H9 (cell line): ENCODE measurements around the gene NOD1. TPM values are rescaled to one million over a fixed set of nuclear protein-coding genes. Genes with fewer than 3 reads are reported as not detected.

ENCODE experiments used
- DNase-seq: peaks from one replicate; pipeline ENCODE4 v3.0.0-alpha.2; 2017
- H2AFZ ChIP-seq: one replicate; pipeline ENCODE4 v1.6.1; 2013; ENCODE audit warnings: mild to moderate bottlenecking, low read length, control low read depth, moderate library complexity
- H2AK5ac ChIP-seq: 2 replicates; pipeline ENCODE4 v1.6.1; 2013; ENCODE audit warnings: low read length, control low read depth, mixed read lengths; ENCODE audit not compliant: insufficient read length
- H2BK120ac ChIP-seq: one replicate; pipeline ENCODE4 v1.6.1; 2013; ENCODE audit warnings: low read depth, mild to moderate bottlenecking, low read length, control low read depth, inconsistent platforms; ENCODE audit not compliant: poor library complexity, severe bottlenecking
- H2BK12ac ChIP-seq: 2 replicates; pipeline ENCODE4 v1.6.1; 2013; ENCODE audit warnings: low read length, control low read depth, mixed read lengths, low read depth; ENCODE audit not compliant: insufficient read length
- H2BK15ac ChIP-seq: 2 replicates; pipeline ENCODE4 v1.6.1; 2013; ENCODE audit warnings: low read depth, low read length, control low read depth
- H2BK20ac ChIP-seq: one replicate; pipeline ENCODE4 v1.6.1; 2013; ENCODE audit warnings: low read depth, mild to moderate bottlenecking, low read length, control low read depth, inconsistent platforms; ENCODE audit not compliant: poor library complexity, severe bottlenecking
- H2BK5ac ChIP-seq: 2 replicates; pipeline ENCODE4 v1.6.1; 2013; ENCODE audit warnings: low read length, control low read depth, mixed read lengths; ENCODE audit not compliant: insufficient read length
- H3K14ac ChIP-seq: 2 replicates; pipeline ENCODE4 v1.6.1; 2013; ENCODE audit warnings: low read length, control low read depth; ENCODE audit not compliant: insufficient read depth
- H3K18ac ChIP-seq: 2 replicates; pipeline ENCODE4 v1.6.1; 2013; ENCODE audit warnings: low read depth, mild to moderate bottlenecking, mixed read lengths, low read length, control low read depth; ENCODE audit not compliant: insufficient read length
- H3K23ac ChIP-seq: 2 replicates; pipeline ENCODE4 v1.6.1; 2013; ENCODE audit warnings: low read length, control low read depth, mixed read lengths, low read depth; ENCODE audit not compliant: insufficient read length
- H3K23me2 ChIP-seq: 2 replicates; pipeline ENCODE4 v1.6.1; 2013; ENCODE audit warnings: low read depth, mild to moderate bottlenecking, mixed read lengths, low read length, control low read depth; ENCODE audit not compliant: insufficient read length, poor library complexity, severe bottlenecking
- H3K27ac ChIP-seq: 2 replicates; pipeline ENCODE4 v1.5.1; 2013; ENCODE audit warnings: low read length, control low read depth, mixed read lengths, low read depth; ENCODE audit not compliant: insufficient read length
- H3K27me3 ChIP-seq: 2 replicates; pipeline ENCODE4 v1.6.1; 2013; ENCODE audit warnings: low read length, control low read depth, inconsistent platforms; ENCODE audit not compliant: insufficient read depth
- H3K4ac ChIP-seq: 2 replicates; pipeline ENCODE4 v1.6.1; 2013; ENCODE audit warnings: low read depth, mild to moderate bottlenecking, control low read depth, inconsistent platforms, low read length, moderate library complexity
- H3K4me1 ChIP-seq: 2 replicates; pipeline ENCODE4 v1.6.1; 2013; ENCODE audit warnings: low read length, control low read depth, inconsistent platforms; ENCODE audit not compliant: insufficient read depth
- H3K4me2 ChIP-seq: 2 replicates; pipeline ENCODE4 v1.6.1; 2013; ENCODE audit warnings: low read length, control low read depth, mixed read lengths; ENCODE audit not compliant: insufficient read length, insufficient read depth
- H3K56ac ChIP-seq: 2 replicates; pipeline ENCODE4 v1.6.1; 2013; ENCODE audit warnings: low read depth, mild to moderate bottlenecking, mixed read lengths, low read length, control low read depth; ENCODE audit not compliant: insufficient read length
- H3K79me1 ChIP-seq: 2 replicates; pipeline ENCODE4 v1.6.1; 2013; ENCODE audit warnings: low read depth, mild to moderate bottlenecking, moderate library complexity, low read length, control low read depth, inconsistent platforms; ENCODE audit not compliant: insufficient read depth, poor library complexity, severe bottlenecking
- H3K79me2 ChIP-seq: 2 replicates; pipeline ENCODE4 v1.6.1; 2013; ENCODE audit warnings: low read length, control low read depth, inconsistent platforms; ENCODE audit not compliant: insufficient read depth
- H3K9ac ChIP-seq: 2 replicates; pipeline ENCODE4 v1.6.1; 2013; ENCODE audit warnings: low read length, control low read depth, mixed read lengths; ENCODE audit not compliant: insufficient read length; ENCODE audit errors: extremely low read depth
- H3K9me3 ChIP-seq: one replicate; pipeline ENCODE4 v1.6.1; 2013; ENCODE audit warnings: low read depth, low read length, inconsistent platforms; ENCODE audit not compliant: control insufficient read depth
- H3T11ph ChIP-seq: one replicate; pipeline ENCODE4 v1.6.1; 2013; ENCODE audit warnings: mild to moderate bottlenecking, low read length, control low read depth, inconsistent platforms
- H4K20me1 ChIP-seq: one replicate; pipeline ENCODE4 v1.6.1; 2013; ENCODE audit not compliant: control insufficient read depth, insufficient read length, insufficient read depth
- H4K5ac ChIP-seq: 2 replicates; pipeline ENCODE4 v1.6.1; 2013; ENCODE audit warnings: low read depth, mild to moderate bottlenecking, mixed read lengths, low read length, control low read depth; ENCODE audit not compliant: insufficient read length
- H4K8ac ChIP-seq: replicated peaks from 2 replicates; pipeline ENCODE4 v1.6.1; 2013; ENCODE audit warnings: low read length, control low read depth, mixed read lengths, low read depth; ENCODE audit not compliant: insufficient read length
- H4K91ac ChIP-seq: 2 replicates; pipeline ENCODE4 v1.6.1; 2013; ENCODE audit warnings: low read depth, mild to moderate bottlenecking, moderate library complexity, mixed read lengths, low read length, control low read depth; ENCODE audit not compliant: insufficient read length
- H3K27ac Mint-ChIP-seq, 3 experiments: 2 replicates in 2 of 3; 3 replicates in 1 of 3; pipeline ENCODE4 v1.8.0; 2020 to 2021; ENCODE audit warnings: mixed read lengths in 3 of 3, mild to moderate bottlenecking in 1 of 3, moderate library complexity in 1 of 3
- H3K27me3 Mint-ChIP-seq: 2 replicates; pipeline ENCODE4 v1.8.0; 2021; ENCODE audit warnings: low read depth, mild to moderate bottlenecking, moderate library complexity, mixed read lengths
- H3K36me3 Mint-ChIP-seq, 3 experiments: 2 replicates in 2 of 3; 3 replicates in 1 of 3; pipeline ENCODE4 v1.8.0; 2020 to 2021; ENCODE audit warnings: low read depth in 3 of 3, mixed read lengths in 3 of 3; ENCODE audit not compliant: insufficient read depth in 1 of 3
- H3K4me1 Mint-ChIP-seq, 2 experiments: 2 replicates each; pipeline ENCODE4 v1.8.0; 2020; ENCODE audit warnings: mixed read lengths in 2 of 2
- H3K4me3 Mint-ChIP-seq, 2 experiments: 2 replicates in 1 of 2; 3 replicates in 1 of 2; pipeline ENCODE4 v1.8.0; 2020 to 2021; ENCODE audit warnings: mild to moderate bottlenecking in 2 of 2, mixed read lengths in 2 of 2, moderate library complexity in 1 of 2
- H3K9me3 Mint-ChIP-seq, 2 experiments: 2 replicates in 1 of 2; 3 replicates in 1 of 2; pipeline ENCODE4 v1.8.0; 2020; ENCODE audit warnings: mild to moderate bottlenecking in 2 of 2, mixed read lengths in 2 of 2, moderate library complexity in 1 of 2
- CTCF ChIP-seq: fragments of 200-600 bp; sonication (generic); conservative IDR thresholded peaks from 3 replicates; pipeline ENCODE4 v1.8.0; 2021; ENCODE audit warnings: antibody characterized with exemption, mild to moderate bottlenecking
- WGBS: extraction: QIAGEN DNeasy Blood & Tissue Kit; methylation state at CpG from one replicate; pipeline ENCODE4 v1.1.7; 2013; ENCODE audit warnings: missing lambda C conversion rate, low lambda C conversion rate, mixed read lengths; ENCODE audit not compliant: insufficient read length; ENCODE audit errors: extremely low coverage; 5-methylcytosine and 5-hydroxymethylcytosine counted together
- total RNA-seq: library from RNA; stranded (reverse); gene quantifications from 2 replicates; pipeline ENCODE4 v1.2.1, GENCODE V29; 2021

The NOD1 gene
- total RNA-seq, 1 experiment from 2014 or later: 5.3 TPM

- DNase-seq: no peak
- Mint-ChIP-seq H3K4me1 (peaks cover 8 to 10% of the 10 kb centered on the region in 2 experiments), H3K36me3 (peaks cover 4 to 15% (median 7%) of the 10 kb centered on the region in 3 experiments; a peak in 6 of 7 replicates), H3K4me3 (no peak overlapping the region), H3K27me3 (no peaks in the 10 kb centered on the region; the same call in 1 of the 2 replicates), H3K9me3 (peaks cover 3 to 5% of the 10 kb centered on the region in 2 experiments; a peak in 1 of 5 replicates), H3K27ac (no peak overlapping the region)
- Histone ChIP-seq H2BK120ac (no peak overlapping the region), H3K9me3 (no peaks in the 10 kb centered on the region), H2AK5ac (no peak overlapping the region), H3K23ac (no peak overlapping the region), H3K23me2 (no peaks in the 10 kb centered on the region), H3K56ac (no peak overlapping the region), H4K91ac (no peak overlapping the region), H3K27me3 (no peaks in the 10 kb centered on the region), H2BK5ac (no peak overlapping the region), H3K4ac (no peak overlapping the region), H2BK12ac (no peak overlapping the region), H3K79me1 (no peaks in the 10 kb centered on the region), H3K4me1 (peaks cover 2% of the 10 kb centered on the region; the same call in 1 of the 2 replicates), H4K20me1 (no peaks in the 10 kb centered on the region), H3K18ac (no peak overlapping the region), H3T11ph (no peak overlapping the region), H3K27ac (no peak overlapping the region), H2BK15ac (no peak overlapping the region), H3K9ac (no peak overlapping the region), H4K8ac (no peak overlapping the region), H3K79me2 (no peaks in the 10 kb centered on the region), H4K5ac (no peak overlapping the region), H3K14ac (no peak overlapping the region), H2AFZ (no peak overlapping the region), H3K4me2 (no peak overlapping the region), H2BK20ac (no peak overlapping the region)
- TF ChIP-seq CTCF: no peak
- WGBS: no CpG with 5 or more reads among the region's 3 CpGs
Measured at GRCh38 chr7:30421647-30422196, 56.9 kb downstream of the NOD1 start.
